ENCODE measurements around the gene TFF1.

TFF1 gene

DNA sequence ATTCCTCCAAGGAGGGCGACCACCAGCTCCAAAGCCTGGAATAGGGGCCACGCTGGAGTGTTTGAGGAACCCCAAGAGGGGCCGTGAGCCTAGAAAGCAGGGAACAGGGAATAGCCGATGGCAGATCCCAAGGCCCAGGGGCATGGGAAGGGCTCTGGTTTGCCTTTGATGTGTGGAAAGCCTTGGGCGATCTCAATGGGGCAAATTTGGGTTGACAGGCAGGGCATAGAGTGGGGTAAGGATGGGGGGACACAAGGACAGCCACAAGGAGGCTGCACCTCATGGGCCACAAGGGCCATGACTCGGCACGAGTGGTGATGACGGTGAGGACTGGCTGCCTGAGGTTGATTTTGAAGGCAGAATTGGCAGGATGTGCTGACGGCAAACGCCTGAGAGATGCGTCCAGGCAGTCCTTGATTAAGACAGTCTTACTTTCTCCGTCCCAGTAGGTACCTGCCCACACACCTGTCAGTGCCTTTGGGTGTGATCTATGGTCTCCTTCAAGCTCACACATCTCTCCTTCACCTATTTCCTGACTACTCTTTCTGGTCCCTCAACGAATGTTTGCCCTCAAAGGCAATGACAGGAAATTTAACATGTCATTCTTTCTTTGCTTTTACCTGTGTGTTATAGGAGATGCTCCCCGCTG lies 31.5 kb upstream of the TFF1 start:
- DNase-seq: no peak

- DNase-seq: no peak
Observed at GRCh38 chr21:42396799-42397745, 30.7 kb upstream of the TFF1 start.

- no peak for DNase-seq
Observed at GRCh38 chr21:42395905-42396651, 29.7 kb upstream of the TFF1 start, which contains the start of gene TMPRSS3. Gene TMPRSS3 (minus strand): TSS chr21:42396052. CDS start chr21:42395417, 635 bp downstream.

DNA sequence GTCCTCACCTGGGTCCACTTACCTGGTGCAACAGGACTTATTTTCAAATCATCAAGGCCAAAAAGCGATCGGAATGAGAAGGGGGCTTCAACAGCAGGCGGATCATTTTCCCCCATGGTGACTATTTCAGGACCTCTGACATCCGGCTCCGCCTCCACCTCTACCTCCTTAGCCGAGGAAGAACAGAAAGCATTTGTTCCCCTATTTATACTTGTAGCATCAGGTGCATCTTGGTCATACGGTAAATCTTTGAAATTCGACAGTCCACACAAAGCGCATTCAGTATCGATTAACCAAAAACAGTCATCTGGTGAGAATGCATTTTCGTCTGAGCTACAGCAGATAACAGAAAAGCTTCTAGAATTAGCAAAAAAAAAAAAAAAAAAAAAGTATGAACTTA lies 29.0 kb upstream of the TFF1 start:
- no peak for DNase-seq

DNA sequence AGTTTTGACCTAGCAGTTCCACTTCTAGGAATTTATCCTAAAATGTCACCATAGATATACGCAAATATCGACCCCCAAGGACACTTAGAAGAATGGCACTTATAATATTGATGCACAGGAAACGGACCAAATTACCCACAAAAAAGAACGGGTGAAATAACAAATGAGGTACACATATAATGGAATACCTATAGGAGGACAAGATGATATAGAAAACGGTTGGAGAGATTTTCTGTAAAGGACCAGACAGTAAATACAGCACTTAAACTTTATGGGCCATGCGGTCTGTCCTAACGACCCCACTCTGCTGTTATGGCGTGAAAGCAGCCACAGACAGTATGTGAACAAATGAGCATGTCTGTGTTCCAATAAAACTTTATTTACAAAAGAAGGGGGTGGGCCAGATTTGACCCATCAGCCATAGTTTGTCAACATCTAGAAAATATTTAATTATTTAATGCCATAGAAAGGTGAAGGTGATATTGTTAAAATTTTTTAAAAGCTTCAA lies 27.2 kb upstream of the TFF1 start:
- no peak for DNase-seq

GRCh38 chr21:42392731-42393442 lies 26.6 kb upstream of the TFF1 start:
- DNase-seq: no peak

GRCh38 chr21:42391297-42391696 lies 25.0 kb upstream of the TFF1 start:
- DNase-seq: no peak

DNA sequence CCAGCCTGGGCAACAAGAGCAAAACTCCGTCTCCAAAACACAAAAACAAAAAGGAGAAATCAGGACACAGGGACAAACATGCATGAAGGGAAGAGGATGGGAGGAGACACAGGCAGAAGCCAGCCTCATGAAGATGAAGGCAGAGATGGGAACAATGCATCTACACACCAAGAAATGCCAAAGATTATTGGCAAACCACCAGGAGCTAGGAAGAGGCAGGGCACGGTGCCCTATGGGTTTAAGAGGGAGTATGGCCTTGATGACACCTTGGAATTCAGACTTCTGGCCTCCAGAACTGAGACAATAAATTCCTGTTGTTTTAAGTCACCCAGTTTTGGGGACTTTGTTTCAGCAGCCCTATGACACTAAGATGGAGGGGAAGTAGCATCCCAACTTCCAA lies 24.4 kb upstream of the TFF1 start:
- DNase-seq: no peak

- no peak for DNase-seq
Observed at GRCh38 chr21:42390193-42390592, 23.9 kb upstream of the TFF1 start.

DNA sequence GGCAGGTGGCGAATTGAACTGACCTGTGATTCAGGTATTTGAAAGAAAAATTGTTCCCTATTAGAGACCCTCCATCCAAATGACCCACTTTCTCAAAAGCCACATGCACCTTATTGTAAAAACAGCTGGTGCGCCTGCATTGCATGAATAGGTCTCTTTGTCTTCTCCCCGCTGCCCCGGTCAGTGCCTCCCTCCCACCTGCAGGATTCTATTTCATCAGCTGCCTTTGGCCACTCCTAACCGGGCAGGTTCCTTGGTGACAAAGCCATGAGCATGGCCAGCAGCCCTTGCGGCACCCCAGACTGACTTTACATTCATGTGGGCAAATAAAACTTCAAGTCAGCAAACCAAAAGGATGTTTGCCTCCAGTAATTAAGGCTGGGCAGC lies 23.1 kb upstream of the TFF1 start:
- DNase-seq: no peak

DNA sequence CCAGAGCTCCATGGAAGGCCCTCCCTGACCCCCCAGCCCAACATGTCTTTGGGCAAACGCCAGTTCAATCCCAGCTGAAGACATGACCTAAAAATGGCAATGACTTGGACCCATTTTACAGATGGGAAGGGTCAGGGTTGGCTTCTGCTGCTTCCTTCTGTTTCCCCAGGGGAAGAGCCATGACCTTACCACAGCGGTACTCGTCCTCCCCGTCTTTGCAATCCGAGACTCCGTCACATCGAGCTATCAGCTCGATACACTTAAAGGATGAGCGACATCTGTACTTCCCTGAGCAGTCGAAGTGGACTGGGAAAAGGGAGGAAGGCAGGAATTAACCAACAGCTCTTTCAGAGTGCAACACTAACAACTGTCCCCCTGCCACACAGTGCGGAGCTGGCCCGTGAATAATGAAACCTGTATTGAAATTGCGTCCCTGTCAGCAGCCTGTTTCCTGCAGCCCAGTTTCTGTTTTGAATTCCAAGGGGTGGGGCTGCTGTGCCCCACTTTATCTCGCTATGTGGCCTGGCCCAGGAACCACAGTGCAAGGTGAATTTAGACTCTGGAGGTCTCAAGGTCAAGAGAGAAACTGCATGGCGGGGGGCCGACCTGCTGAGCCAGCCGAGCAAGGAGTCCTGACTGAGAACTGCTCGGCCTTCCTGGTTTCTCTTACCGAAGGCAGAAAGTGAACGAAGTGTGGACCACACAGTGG lies 22.6 kb upstream of the TFF1 start:
- DNase-seq: no peak

DNA sequence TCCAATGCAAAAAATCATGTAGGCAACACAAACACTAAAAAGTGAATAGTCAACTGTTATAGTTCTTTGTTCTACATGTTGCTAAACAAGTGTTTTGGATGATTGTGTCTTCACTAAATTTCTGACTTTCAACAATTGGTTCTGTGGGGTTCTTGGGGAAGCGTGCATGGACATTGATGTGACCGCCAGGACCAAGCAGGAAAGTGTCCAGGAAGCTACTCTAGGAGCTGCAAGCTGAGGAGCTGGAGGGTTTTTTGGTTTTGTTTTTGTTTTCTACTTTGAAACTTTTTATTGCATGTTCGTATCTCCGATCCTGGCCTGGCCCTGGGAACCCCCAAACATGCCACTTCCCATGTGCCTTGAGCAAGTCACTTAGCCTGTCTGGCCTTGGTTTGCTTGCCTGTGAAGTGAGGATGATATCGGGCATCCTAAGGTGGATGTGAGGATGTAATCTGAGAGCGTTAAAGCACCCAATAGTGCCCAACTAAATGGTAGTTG lies 21.6 kb upstream of the TFF1 start:
- DNase-seq: no peak

- no peak for DNase-seq
Observed at GRCh38 chr21:42387164-42387563, 20.8 kb upstream of the TFF1 start.

DNA sequence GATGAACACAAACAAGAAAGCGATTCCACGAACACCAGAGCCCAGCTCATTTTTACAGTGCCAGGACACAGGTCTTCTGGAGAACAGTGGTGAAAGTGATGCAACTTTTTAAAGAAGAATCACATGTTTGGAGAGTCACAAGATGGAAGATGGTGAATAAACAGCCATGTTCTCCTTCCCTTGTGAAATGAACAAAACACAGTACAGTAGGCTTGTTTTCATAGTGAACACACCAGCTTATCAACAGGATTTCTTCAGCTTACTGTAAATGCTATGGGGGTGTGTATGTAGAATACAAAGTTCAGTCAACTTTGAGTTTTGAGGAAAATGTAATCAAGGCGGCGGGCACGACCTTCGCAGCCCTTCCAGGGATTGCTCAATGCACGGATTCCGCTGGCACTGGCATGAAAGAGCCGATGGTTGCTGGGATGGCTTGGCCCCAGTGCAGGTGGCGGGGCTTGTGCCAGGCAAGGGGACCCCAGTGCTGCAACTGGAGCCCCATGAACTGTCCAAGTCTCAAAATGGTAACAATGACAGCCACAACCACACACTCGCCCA lies 19.8 kb upstream of the TFF1 start:
- no peak for DNase-seq

GRCh38 chr21:42385619-42386018 lies 19.3 kb upstream of the TFF1 start:
- no peak for DNase-seq

- no peak for DNase-seq
Observed at GRCh38 chr21:42384989-42385388, 18.7 kb upstream of the TFF1 start.

DNA sequence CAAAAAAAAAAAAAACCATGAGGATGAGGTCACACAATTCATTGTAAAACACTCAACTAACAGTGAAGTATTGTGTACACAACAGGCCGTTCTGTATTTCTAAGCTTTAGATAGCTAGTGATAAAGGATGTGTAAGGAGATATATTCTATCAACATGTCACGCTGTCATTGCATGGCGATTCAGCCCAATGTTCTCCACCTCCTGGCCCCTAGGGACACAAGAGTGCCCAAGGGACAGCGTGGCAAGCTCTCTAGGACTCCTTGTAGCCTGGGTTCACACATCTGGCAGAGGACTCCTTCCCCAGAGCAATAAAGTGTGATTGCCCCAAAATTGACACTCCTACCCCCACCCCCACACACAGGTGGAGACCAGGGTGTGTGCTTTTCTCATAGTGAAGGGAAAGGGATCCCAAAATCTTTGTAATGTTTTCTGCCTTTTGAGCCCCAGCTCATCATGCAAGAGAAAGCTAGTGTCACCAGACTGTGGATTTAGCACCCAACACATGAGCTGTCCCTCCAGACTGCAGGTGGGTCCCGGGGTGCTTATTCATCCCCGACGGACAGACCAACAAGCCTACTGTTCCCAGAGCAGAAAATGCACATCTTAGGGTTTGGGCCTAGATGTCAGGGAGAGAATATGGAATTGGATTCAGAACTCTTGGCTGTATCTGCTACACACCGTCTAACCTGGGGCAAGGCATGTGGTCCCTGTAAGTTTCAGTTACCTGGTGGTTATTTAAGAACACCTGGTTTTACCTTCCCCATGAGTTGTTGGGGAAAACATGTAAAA lies 18.0 kb upstream of the TFF1 start:
- DNase-seq: no peak

- DNase-seq: no peak
Observed at GRCh38 chr21:42383331-42383730, 17.0 kb upstream of the TFF1 start.

- no peak for DNase-seq
Observed at GRCh38 chr21:42382915-42383314, 16.6 kb upstream of the TFF1 start.

- no peak for DNase-seq
Observed at GRCh38 chr21:42381347-42381984, 15.1 kb upstream of the TFF1 start.
